Pulmonary artery endothelial cell (primary cell): Measurements from ENCODE around the gene CMTM2. TPM values are rescaled to one million over a fixed set of nuclear protein-coding genes. Genes with fewer than 3 reads are reported as not detected.
"Not testable (repeated sequence)": the region's sequence is repeated elsewhere in the genome, so short reads cannot be mapped to it uniquely, and the experiment has no call there.

ENCODE experiments used
- DNase-seq: peaks from one replicate; pipeline ENCODE4 v3.0.0-alpha.2; 2011; ENCODE audit warnings: low read depth, low spot score
- total RNA-seq: library from RNA; depleted of rRNA; stranded (reverse); fragments of >200 nt; gene quantifications from 2 replicates; pipeline ENCODE4 v1.2.3, GENCODE V29; 2014

CMTM2 gene
- total RNA-seq, 1 donor from 2014 or later = not detected

GRCh38 chr16:66581246-66581952 lies 2.1 kb downstream of the CMTM2 start:
- no peak for DNase-seq

GRCh38 chr16:66585481-66586239 lies 6.4 kb downstream of the CMTM2 start:
- DNase-seq = no peak

GRCh38 chr16:66587881-66588600 lies 8.8 kb downstream of the CMTM2 start:
- DNase-seq = no peak

GRCh38 chr16:66588981-66589713 lies 9.9 kb downstream of the CMTM2 start:
- no peak for DNase-seq

- DNase-seq = no peak
These were observed 11.1 kb downstream of the CMTM2 start for GRCh38 chr16:66590322-66590721.

GRCh38 chr16:66591018-66591417 lies 11.8 kb downstream of the CMTM2 start:
- no peak for DNase-seq

GRCh38 chr16:66592241-66592640 lies 13.0 kb downstream of the CMTM2 start:
- DNase-seq = no peak

GRCh38 chr16:66592814-66593213 lies 13.6 kb downstream of the CMTM2 start:
- no peak for DNase-seq

- no peak for DNase-seq
These were observed 15.5 kb downstream of the CMTM2 start for GRCh38 chr16:66594739-66595138.

- DNase-seq = not testable (repeated sequence)
These were observed 17.3 kb downstream of the CMTM2 start for GRCh38 chr16:66596559-66596958.

GRCh38 chr16:66596986-66597848 lies 18.0 kb downstream of the CMTM2 start:
- DNase-seq = no peak

GRCh38 chr16:66598111-66598510 lies 18.8 kb downstream of the CMTM2 start:
- DNase-seq = no peak

- DNase-seq = no peak
These were observed 20.5 kb downstream of the CMTM2 start for GRCh38 chr16:66599726-66600125.

GRCh38 chr16:66600477-66600876 lies 21.2 kb downstream of the CMTM2 start:
- no peak for DNase-seq

- DNase-seq = no peak
These were observed 22.2 kb downstream of the CMTM2 start for GRCh38 chr16:66601471-66601870.

- no peak for DNase-seq
These were observed 24.5 kb downstream of the CMTM2 start for GRCh38 chr16:66603537-66604375.

GRCh38 chr16:66604376-66605176 lies 25.3 kb downstream of the CMTM2 start, which contains the start of gene CMTM3:
Gene CMTM3 (plus strand): TSS chr16:66604704. CDS start chr16:66604806, 102 bp downstream.
- DNase-seq = no peak

- DNase-seq = no peak
These were observed 26.1 kb downstream of the CMTM2 start for GRCh38 chr16:66605177-66605978.
